Epidermal melanocyte (primary cell): ENCODE data around the gene CBARP.

Experiments
- DNase-seq: peaks from one replicate; pipeline ENCODE4 v3.0.0; 2011; ENCODE audit warnings: low spot score; ENCODE audit not compliant: insufficient read length

Gene CBARP

GRCh38 chr19:1237754-1238368, at the start of gene CBARP:
CBARP (minus strand) TSS chr19:1238005; CDS start chr19:1236100, 1,905 bp downstream.
- no peak for DNase-seq

- no peak for DNase-seq
Measured at GRCh38 chr19:1286487-1287353, 48.9 kb upstream of the CBARP start.

GRCh38 chr19:1285737-1286360, 48.0 kb upstream of the CBARP start, which contains the start of gene EFNA2:
EFNA2 (plus strand) TSS chr19:1285873; CDS start chr19:1286169, 296 bp downstream.
- no peak for DNase-seq

- no peak for DNase-seq
Measured at GRCh38 chr19:1284979-1285736, 47.4 kb upstream of the CBARP start.

GRCh38 chr19:1284293-1284978, 46.6 kb upstream of the CBARP start:
- no peak for DNase-seq

GRCh38 chr19:1283917-1284292, 46.1 kb upstream of the CBARP start:
- DNase-seq = no peak

GRCh38 chr19:1283207-1283916, 45.6 kb upstream of the CBARP start:
- no peak for DNase-seq

GRCh38 chr19:1282588-1283206, 44.9 kb upstream of the CBARP start:
- no peak for DNase-seq

- DNase-seq = no peak
Measured at GRCh38 chr19:1281569-1282287, 43.9 kb upstream of the CBARP start.

GRCh38 chr19:1280636-1281568, 43.1 kb upstream of the CBARP start:
- DNase-seq = no peak

GRCh38 chr19:1279782-1280341, 42.1 kb upstream of the CBARP start:
- DNase-seq = peak; percentile 97

GRCh38 chr19:1278713-1279660, 41.2 kb upstream of the CBARP start:
- no peak for DNase-seq

- DNase-seq = no peak
Measured at GRCh38 chr19:1278074-1278473, 40.3 kb upstream of the CBARP start.

- no peak for DNase-seq
Measured at GRCh38 chr19:1277061-1277460, 39.3 kb upstream of the CBARP start.

- DNase-seq = no peak
Measured at GRCh38 chr19:1276628-1277022, 38.8 kb upstream of the CBARP start.

- no peak for DNase-seq
Measured at GRCh38 chr19:1275976-1276627, 38.3 kb upstream of the CBARP start.
